HCT116 (cell line): ENCODE data around the gene ITGAV.

Experiments
- CTCF ChIP-seq, 3 experiments: fragments of 200-600 bp in 1 of 3; sonication (generic) in 1 of 3; IDR thresholded peaks in 2 of 3; conservative IDR thresholded peaks in 1 of 3; 2 replicates each; pipeline ENCODE4 v1.5.1; 2012 to 2017; ENCODE audit warnings: low read depth in 2 of 3, low read length in 2 of 3, antibody characterized with exemption in 1 of 3, borderline replicate concordance in 1 of 3, control low read depth in 1 of 3, mild to moderate bottlenecking in 1 of 3, mixed read lengths in 1 of 3, mixed run types in 1 of 3, moderate library complexity in 1 of 3; ENCODE audit not compliant: insufficient read depth in 1 of 3
- EZH2 ChIP-seq: fragments of 200-600 bp; sonication (generic); IDR thresholded peaks from 2 replicates; pipeline ENCODE4 v1.6.1; 2017; ENCODE audit warnings: antibody characterized with exemption, mixed run types
- EZH2phosphoT487 ChIP-seq: fragments of 200-600 bp; IDR thresholded peaks from 2 replicates; pipeline ENCODE4 v1.6.1; 2018; ENCODE audit warnings: antibody characterized with exemption, borderline replicate concordance
- POLR2A ChIP-seq: IDR thresholded peaks from 2 replicates; pipeline ENCODE4 v1.7.0; 2011; ENCODE audit warnings: borderline replicate concordance; ENCODE audit not compliant: insufficient read depth, insufficient read length; ENCODE audit errors: extremely low read depth
- POLR2AphosphoS5 ChIP-seq: IDR thresholded peaks from 2 replicates; pipeline ENCODE4 v1.6.1; 2011; ENCODE audit warnings: mild to moderate bottlenecking, low read depth, low read length, moderate library complexity
- SRF ChIP-seq: IDR thresholded peaks from 2 replicates; pipeline ENCODE4 v1.6.1; 2012; ENCODE audit warnings: low read depth
- ZFX ChIP-seq: fragments of 450-650 bp; IDR thresholded peaks from 2 replicates; pipeline ENCODE4 v1.6.1; 2017
- ZNF274 ChIP-seq: fragments of 200-500 bp; sonication (Bioruptor generic); IDR thresholded peaks from 2 replicates; pipeline ENCODE4 v1.6.1; 2014; ENCODE audit warnings: mild to moderate bottlenecking, low read depth, low read length, inconsistent platforms

- TF ChIP-seq CTCF (IDR thresholded peaks at IDR 0.05 in 2 of 3, conservative IDR thresholded peaks at IDR 0.05 in 1 of 3; ENCODE audit: borderline replicate concordance in 1 of 3, insufficient read depth in 1 of 3, low read depth in 2 of 3, low read length in 2 of 3) (no peak), POLR2AphosphoS5 (no peak), POLR2A (no peak), EZH2 (no peak), EZH2phosphoT487 (no peak), ZNF274 (no peak), ZFX (no peak), SRF (no peak)
Observed at GRCh38 chr2:186558512-186559276, 31.2 kb upstream of the ITGAV start.
